ENCODE results near the gene PTPRK. TPM values are rescaled to one million over a fixed set of nuclear protein-coding genes. Genes with fewer than 3 reads are reported as not detected.

The PTPRK gene
- total and polyA plus RNA-seq, 2 of the 13 experiments (the other 11 are each of a cell fraction or from before 2014, with no cell fraction given), result 43.6 to 98.3 TPM

GRCh38 chr6:128371136-128371535 lies 149.3 kb downstream of the PTPRK start:
- H3K27ac ChIP-seq (ENCODE audit: extremely low read length, insufficient read depth, low read length), result no peak overlapping the region
- H4K20me1 ChIP-seq (ENCODE audit: insufficient read depth, low read length), result no peaks in the 10 kb centered on the region; the same call in 1 of the 2 replicates
- H3K4me1 ChIP-seq (ENCODE audit: insufficient read depth, low read length), result peaks cover 53% of the 10 kb centered on the region
- no peak for TF ChIP-seq FOXA3 (CRISPR knock-in tag; IDR thresholded peaks at IDR 0.05)
- TF ChIP-seq SRSF1 (optimal IDR thresholded peaks at IDR 0.05; ENCODE audit: low read depth, low read length), result no peak
- no peak for TF ChIP-seq PRPF4 (IDR thresholded peaks at IDR 0.05; ENCODE audit: low read depth, low read length, poor library complexity, severe bottlenecking)
- no peak for TF ChIP-seq ISL2 (CRISPR knock-in tag; IDR thresholded peaks at IDR 0.05)
- no peak for TF ChIP-seq ZBTB43 (CRISPR knock-in tag; conservative IDR thresholded peaks at IDR 0.05)
- TF ChIP-seq PRDM15 (CRISPR knock-in tag; IDR thresholded peaks at IDR 0.05), result no peak
- no peak for TF ChIP-seq ZNF382 (CRISPR knock-in tag; IDR thresholded peaks at IDR 0.05; ENCODE audit: borderline replicate concordance)
- no peak for TF ChIP-seq ZSCAN31 (CRISPR knock-in tag; IDR thresholded peaks at IDR 0.05; ENCODE audit: low read depth)
- ChIA-PET POLR2A (no interaction called here), CTCF (ENCODE audit: low intra/inter-chr PET ratio, low total read pairs) (no interaction called here)
- 95% methylated on average over 4 of the region's 4 CpGs for WGBS (ENCODE audit: low lambda C conversion rate)
- peaks cover 36% of the 10 kb centered on the region for H3K79me2 ChIP-seq (ENCODE audit: insufficient read depth, low read length)
- intact Hi-C loops (cut with micrococcal nuclease; ENCODE audit: unreplicated experiment), result no loop called here
- no peaks in the 10 kb centered on the region for H3K27me3 ChIP-seq (ENCODE audit: control insufficient read depth in 1 of 2, insufficient read depth in 2 of 2, low read length in 2 of 2)
- no peak overlapping the region for H3K9ac ChIP-seq (ENCODE audit: insufficient read depth, low read depth, low read length)
- FAIRE-seq (no peak), ATAC-seq (no peak), DNase-seq (ENCODE audit: low spot score) (no peak)
- BruUV-seq (replicated peaks), result no TSS peak
- no peak overlapping the region for H2AFZ ChIP-seq (ENCODE audit: low read length)
- H3K36me3 ChIP-seq (replicated peaks in 1 of 2; ENCODE audit: control insufficient read depth in 1 of 2, insufficient read depth in 2 of 2, low read length in 2 of 2), result peaks cover 2 to 8% of the 10 kb centered on the region in 2 experiments; a peak in 4 of 5 replicates
- H3K9me3 ChIP-seq (ENCODE audit: low read length), result peaks cover 6% of the 10 kb centered on the region
- no peak overlapping the region for H3K4me2 ChIP-seq (ENCODE audit: low read depth, low read length)
- no peak overlapping the region for H3K4me3 ChIP-seq (replicated peaks in 1 of 3; ENCODE audit: insufficient read depth in 1 of 3, low read depth in 2 of 3, low read length in 3 of 3)
- in situ Hi-C loops (cut with HindIII; ENCODE audit: extremely low pct_ligation_motif_present, low pct_unique_long_range_greater_than_20kb), result no loop called here

Data from HepG2 (cell line).